K562 (cell line): ENCODE measurements around the gene GABPB2. TPM values are rescaled to one million over a fixed set of nuclear protein-coding genes. Genes with fewer than 3 reads are reported as not detected.

Source experiments
- BRD9 ChIP-seq: fragments of 450-650 bp; IDR thresholded peaks from 2 replicates; pipeline ENCODE4 v1.6.1; 2018; ENCODE audit warnings: low read depth; ENCODE audit not compliant: partially characterized antibody
- JUN ChIP-seq, 2 experiments: sonication (generic) in 1 of 2; formaldehyde crosslinking in 1 of 2; IDR thresholded peaks; 2 replicates each; pipeline versions ENCODE4 v1.6.1 to v1.8.0; 2012 to 2022; ENCODE audit warnings: borderline replicate concordance in 2 of 2, mild to moderate bottlenecking in 2 of 2, improper control_type of control experiment in 1 of 2, low read depth in 1 of 2, low read length in 1 of 2, missing genetic modification reagents in 1 of 2
- KAT7 ChIP-seq: sonication (generic); formaldehyde crosslinking; IDR thresholded peaks from 2 replicates; pipeline ENCODE4 v1.8.0; 2022; ENCODE audit warnings: missing genetic modification reagents, mild to moderate bottlenecking, borderline replicate concordance
- KDM5B ChIP-seq: fragments of 200-600 bp; sonication (generic); IDR thresholded peaks from 2 replicates; pipeline ENCODE4 v1.6.1; 2012; ENCODE audit warnings: low read depth, mild to moderate bottlenecking, moderate library complexity, low read length, control low read depth, inconsistent platforms; ENCODE audit not compliant: insufficient replicate concordance
- L3MBTL2 ChIP-seq: fragments of 450-650 bp; IDR thresholded peaks from 2 replicates; pipeline ENCODE4 v1.6.1; 2016; ENCODE audit warnings: mild to moderate bottlenecking, moderate library complexity
- MAFG ChIP-seq: fragments of 450-650 bp; conservative IDR thresholded peaks from 2 replicates; pipeline ENCODE4 v1.6.1; 2016; ENCODE audit warnings: missing genetic modification characterization, missing compliant biosample characterization
- NR2C2 ChIP-seq, 2 experiments: fragments of 200-800 bp in 1 of 2; sonication (Bioruptor generic) in 1 of 2; sonication (generic) in 1 of 2; formaldehyde crosslinking in 1 of 2; IDR thresholded peaks; 2 replicates each; pipeline versions ENCODE4 v1.6.1 to v1.8.0; 2016 to 2022; ENCODE audit warnings: mild to moderate bottlenecking in 1 of 2, missing compliant biosample characterization in 1 of 2, missing genetic modification characterization in 1 of 2, missing genetic modification reagents in 1 of 2
- NRF1 ChIP-seq, 2 experiments: fragments of 450-650 bp; IDR thresholded peaks in 1 of 2; conservative IDR thresholded peaks in 1 of 2; 2 replicates each; pipeline ENCODE4 v1.6.1; 2014; ENCODE audit warnings: mild to moderate bottlenecking in 2 of 2
- PCBP2 ChIP-seq: fragments of 200-400 bp; formaldehyde crosslinking; IDR thresholded peaks from 2 replicates; pipeline ENCODE4 v1.6.1; 2018; ENCODE audit warnings: low read length, low read depth, mild to moderate bottlenecking, moderate library complexity; ENCODE audit not compliant: poor library complexity, severe bottlenecking
- U2AF2 ChIP-seq: fragments of 200-400 bp; formaldehyde crosslinking; optimal IDR thresholded peaks from 2 replicates; pipeline ENCODE3; 2017; ENCODE audit warnings: low read depth, mild to moderate bottlenecking, low read length
- XRCC5 ChIP-seq: fragments of 200-400 bp; formaldehyde crosslinking; IDR thresholded peaks from 2 replicates; pipeline ENCODE4 v1.6.1; 2017; ENCODE audit warnings: low read depth, mild to moderate bottlenecking, low read length
- ZFX ChIP-seq: sonication (generic); formaldehyde crosslinking; IDR thresholded peaks from 2 replicates; pipeline ENCODE4 v1.8.0; 2022; ENCODE audit warnings: mild to moderate bottlenecking, missing genetic modification reagents, moderate library complexity
- ZNF217 ChIP-seq: sonication (generic); formaldehyde crosslinking; IDR thresholded peaks from 2 replicates; pipeline ENCODE4 v1.8.0; 2022; ENCODE audit warnings: mild to moderate bottlenecking, missing genetic modification reagents
- ZNF507 ChIP-seq: conservative IDR thresholded peaks from 2 replicates; pipeline ENCODE4 v1.6.1; 2017; ENCODE audit warnings: missing genetic modification characterization, missing compliant biosample characterization
- polyA plus RNA-seq, 8 experiments: library from polyadenylated mRNA; depleted of rRNA in 4 of 8; stranded (reverse) in 5 of 8; unstranded in 3 of 8; fragments of >200 nt; fragmentation: Nextera tagmentation in 2 of 8; fragmentation: Illumina TruSeq in 1 of 8; extraction: Ambion mirVana in 2 of 8; extraction: Trizol in 1 of 8; gene quantifications; 2 replicates each; pipeline versions ENCODE4 v1.2.1 to v1.2.3, GENCODE V29; 2011 to 2014; ENCODE audit warnings: inconsistent platforms in 1 of 8, missing spikeins in 1 of 8
- total RNA-seq, 7 experiments: library from RNA; depleted of rRNA in 6 of 7; stranded (reverse); fragments of >200 nt in 6 of 7; fragmentation: Illumina TruSeq in 2 of 7; extraction: Trizol in 2 of 7; gene quantifications; 2 replicates each; pipeline versions ENCODE4 v1.2.1 to v1.2.3, GENCODE V29; 2011 to 2021; ENCODE audit warnings: low replicate concordance in 1 of 7
- TF ChIP-seq, protein P1 (sequence below), 2 experiments: fragments of 450-650 bp in 1 of 2; sonication (generic) in 1 of 2; formaldehyde crosslinking; conservative IDR thresholded peaks; 2 replicates each; pipeline versions ENCODE4 v1.4.0 to v1.8.1; 2020 to 2022; ENCODE audit warnings: mild to moderate bottlenecking in 1 of 2, missing genetic modification reagents in 1 of 2
- TF ChIP-seq, protein P2 (sequence below): fragments of 450-650 bp; IDR thresholded peaks from 2 replicates; pipeline ENCODE4 v1.6.1; 2016; ENCODE audit warnings: borderline replicate concordance

GABPB2 gene
- total and polyA plus RNA-seq, 9 of the 15 experiments (the other 6 are each of a cell fraction or from before 2014, with no cell fraction given) = 2.2 to 13.3 (median 6.1) TPM

DNA sequence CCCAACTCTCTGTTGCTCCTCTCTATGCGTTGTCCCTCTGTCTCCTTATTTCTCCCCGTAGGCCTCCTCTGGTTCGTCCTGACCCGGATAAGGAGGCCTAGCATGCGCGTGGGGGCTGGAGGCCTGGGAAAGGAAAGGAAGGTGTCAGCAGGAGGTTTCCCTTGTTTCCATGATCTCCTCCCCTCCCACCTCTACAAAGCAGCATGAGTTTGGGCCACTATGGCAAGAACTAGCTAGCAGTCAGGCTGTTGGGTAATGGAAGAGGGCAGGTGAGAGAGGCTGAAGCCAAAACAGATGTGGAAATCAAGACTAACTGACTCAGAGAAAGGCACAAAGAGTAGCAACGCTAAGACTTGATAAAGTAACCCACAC lies 76.6 kb downstream of the GABPB2 start (continued):
- TF ChIP-seq MAFG (tag) (no peak), ZNF217 (CRISPR knock-in tag) (no peak), L3MBTL2 (peak; percentile 12; the same call in 1 of the 2 replicates), ZFX (CRISPR knock-in tag) (0 out of 2 replicates have a peak, but pooled peaks have one; percentile 67), ZNF507 (no peak), JUN (IDR thresholded peaks at IDR 0.05; ENCODE audit: borderline replicate concordance, low read depth, low read length) (no peak), JUN (CRISPR knock-in tag; IDR thresholded peaks at IDR 0.05; ENCODE audit: borderline replicate concordance) (no peak), KAT7 (CRISPR knock-in tag) (0 out of 2 replicates have a peak, but pooled peaks have one; percentile 47), PCBP2 (no peak), U2AF2 (no peak), KDM5B (no peak), NR2C2 (CRISPR knock-in tag; IDR thresholded peaks at IDR 0.05) (no peak), NR2C2 (tag; IDR thresholded peaks at IDR 0.05) (peak; percentile 44; the same call in 1 of the 2 replicates), XRCC5 (no peak), NRF1 (conservative IDR thresholded peaks at IDR 0.05 in 1 of 2, IDR thresholded peaks at IDR 0.05 in 1 of 2) (0 out of 4 replicates have a peak, but pooled peaks of 1 of the 2 experiments have one; percentile 4), BRD9 (no peak)
- TF ChIP-seq, protein P1, sequence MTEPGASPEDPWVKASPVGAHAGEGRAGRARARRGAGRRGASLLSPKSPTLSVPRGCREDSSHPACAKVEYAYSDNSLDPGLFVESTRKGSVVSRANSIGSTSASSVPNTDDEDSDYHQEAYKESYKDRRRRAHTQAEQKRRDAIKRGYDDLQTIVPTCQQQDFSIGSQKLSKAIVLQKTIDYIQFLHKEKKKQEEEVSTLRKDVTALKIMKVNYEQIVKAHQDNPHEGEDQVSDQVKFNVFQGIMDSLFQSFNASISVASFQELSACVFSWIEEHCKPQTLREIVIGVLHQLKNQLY (CRISPR knock-in tag; conservative IDR thresholded peaks at IDR 0.05) = no peak
- TF ChIP-seq, protein P2, sequence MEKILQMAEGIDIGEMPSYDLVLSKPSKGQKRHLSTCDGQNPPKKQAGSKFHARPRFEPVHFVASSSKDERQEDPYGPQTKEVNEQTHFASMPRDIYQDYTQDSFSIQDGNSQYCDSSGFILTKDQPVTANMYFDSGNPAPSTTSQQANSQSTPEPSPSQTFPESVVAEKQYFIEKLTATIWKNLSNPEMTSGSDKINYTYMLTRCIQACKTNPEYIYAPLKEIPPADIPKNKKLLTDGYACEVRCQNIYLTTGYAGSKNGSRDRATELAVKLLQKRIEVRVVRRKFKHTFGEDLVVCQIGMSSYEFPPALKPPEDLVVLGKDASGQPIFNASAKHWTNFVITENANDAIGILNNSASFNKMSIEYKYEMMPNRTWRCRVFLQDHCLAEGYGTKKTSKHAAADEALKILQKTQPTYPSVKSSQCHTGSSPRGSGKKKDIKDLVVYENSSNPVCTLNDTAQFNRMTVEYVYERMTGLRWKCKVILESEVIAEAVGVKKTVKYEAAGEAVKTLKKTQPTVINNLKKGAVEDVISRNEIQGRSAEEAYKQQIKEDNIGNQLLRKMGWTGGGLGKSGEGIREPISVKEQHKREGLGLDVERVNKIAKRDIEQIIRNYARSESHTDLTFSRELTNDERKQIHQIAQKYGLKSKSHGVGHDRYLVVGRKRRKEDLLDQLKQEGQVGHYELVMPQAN = 0 out of 2 replicates have a peak, but pooled peaks have one; percentile 20
